Occipital lobe (tissue), 2 donors: ENCODE data around the gene P2RY1. TPM values are rescaled to one million over a fixed set of nuclear protein-coding genes. Genes with fewer than 3 reads are reported as not detected.
A peak's percentile ranks its signal among the peaks of the same experiment; 100 is the strongest.

Experiments used
- DNase-seq: peaks from one replicate; lab custom pipeline; 2025; lab: John Stamatoyannopoulos, UW
- total RNA-seq: library from RNA; depleted of rRNA; stranded (reverse); fragments of >200 nt; gene quantifications from one replicate; pipeline ENCODE4 v1.2.3, GENCODE V29; 2014

Gene P2RY1
- 9.5 TPM for total RNA-seq

- peak; percentile 27 for DNase-seq
Observed at GRCh38 chr3:152834776-152835600, at the start of gene P2RY1. TSS of gene P2RY1 (plus strand) at chr3:152835131. CDS start at chr3:152835783, 652 bp downstream.

- no peak for DNase-seq
Observed at GRCh38 chr3:152786977-152787681, 47.8 kb upstream of the P2RY1 start.

- DNase-seq, result no peak
Observed at GRCh38 chr3:152790651-152791387, 44.1 kb upstream of the P2RY1 start.

- no peak for DNase-seq
Observed at GRCh38 chr3:152793969-152794368, 41.0 kb upstream of the P2RY1 start.

DNA sequence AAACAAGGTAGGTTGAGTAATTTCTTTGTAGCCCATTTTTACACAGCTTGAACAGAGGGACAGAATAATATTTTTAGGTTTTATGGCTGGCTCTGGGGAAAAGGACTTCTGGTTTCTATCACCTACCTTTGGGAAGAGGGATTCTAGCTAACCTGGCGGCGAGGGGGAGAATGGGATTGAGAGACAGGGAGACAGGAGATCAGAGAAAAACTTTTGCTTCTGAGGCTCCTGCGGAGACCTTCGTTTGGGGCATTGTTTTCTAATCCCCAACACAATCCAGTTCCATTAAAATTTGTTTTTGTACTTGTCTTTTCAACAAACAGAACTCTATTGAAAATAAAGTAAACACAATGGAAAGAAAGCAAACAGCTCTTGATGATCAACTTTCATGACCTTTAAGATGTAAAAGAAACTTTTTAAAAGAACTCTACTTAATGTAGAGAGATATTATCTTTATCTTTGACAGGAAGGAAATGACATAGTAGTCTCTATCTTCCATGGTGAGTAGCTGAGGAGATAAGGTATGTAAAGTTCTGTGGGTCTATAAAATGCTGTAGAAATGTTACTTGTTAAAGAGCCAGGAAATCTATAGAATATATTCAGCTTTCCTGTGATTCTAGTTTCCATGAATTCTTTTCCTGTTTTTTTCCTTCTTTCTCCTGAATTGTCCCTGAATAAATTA, 37.0 kb upstream of the P2RY1 start:
- no peak for DNase-seq

DNA sequence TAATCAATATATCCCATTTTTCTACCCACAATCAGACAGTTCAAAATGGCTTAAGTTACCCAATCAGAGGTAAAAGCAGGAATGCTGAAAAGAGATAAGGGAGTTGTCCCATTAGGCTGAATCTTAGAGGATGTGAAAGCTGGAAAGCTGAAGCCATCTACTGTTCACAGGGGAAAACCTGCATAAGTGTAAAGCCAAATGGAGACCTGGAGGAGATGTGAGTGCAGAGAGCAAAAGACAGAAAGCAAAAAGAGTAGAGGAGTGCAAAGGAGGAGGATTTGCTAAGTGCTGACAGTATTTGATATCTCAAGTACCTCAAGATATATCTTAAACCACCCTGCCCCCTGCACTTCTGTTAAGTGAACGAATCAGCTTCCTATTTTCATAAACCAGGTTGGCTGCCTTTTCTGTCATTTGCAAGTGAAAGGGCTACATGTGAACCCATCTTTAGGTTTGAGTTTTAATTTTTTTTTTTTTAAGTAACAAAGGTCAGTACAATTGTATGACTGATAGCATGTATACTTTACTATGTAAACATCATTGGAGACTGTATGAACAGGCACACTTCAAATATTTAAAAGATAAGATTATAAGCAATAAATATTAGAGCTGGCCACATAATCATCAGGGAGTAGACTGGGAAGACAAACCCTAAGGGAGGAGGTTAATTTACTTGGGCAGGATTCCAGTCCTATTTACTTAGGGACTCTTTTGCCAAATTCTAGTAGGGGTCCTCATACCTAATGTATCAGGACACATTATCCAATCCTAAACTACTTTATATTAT, 22.8 kb upstream of the P2RY1 start:
- DNase-seq, result no peak

DNA sequence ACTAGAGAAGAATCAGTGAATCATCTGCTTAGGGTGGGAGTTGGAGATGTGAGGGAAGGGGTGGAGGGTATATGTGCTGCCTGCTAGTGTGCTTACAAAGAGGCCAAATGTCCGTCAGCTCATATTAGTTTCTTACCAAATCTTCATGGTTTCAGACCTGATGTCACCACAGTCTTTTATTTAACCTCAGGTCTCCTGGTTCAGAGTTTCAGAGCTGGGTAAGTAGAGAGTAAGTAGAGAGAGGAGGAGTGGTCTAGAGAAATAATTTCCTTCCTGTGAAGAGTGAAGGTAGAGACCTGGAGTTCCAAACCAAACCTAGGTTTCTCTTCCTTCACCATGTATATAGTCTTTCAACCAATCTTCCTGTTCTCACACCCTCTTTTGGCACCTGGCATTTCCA, 17.5 kb upstream of the P2RY1 start:
- no peak for DNase-seq

GRCh38 chr3:152818027-152818426, 16.9 kb upstream of the P2RY1 start:
- no peak for DNase-seq

DNA sequence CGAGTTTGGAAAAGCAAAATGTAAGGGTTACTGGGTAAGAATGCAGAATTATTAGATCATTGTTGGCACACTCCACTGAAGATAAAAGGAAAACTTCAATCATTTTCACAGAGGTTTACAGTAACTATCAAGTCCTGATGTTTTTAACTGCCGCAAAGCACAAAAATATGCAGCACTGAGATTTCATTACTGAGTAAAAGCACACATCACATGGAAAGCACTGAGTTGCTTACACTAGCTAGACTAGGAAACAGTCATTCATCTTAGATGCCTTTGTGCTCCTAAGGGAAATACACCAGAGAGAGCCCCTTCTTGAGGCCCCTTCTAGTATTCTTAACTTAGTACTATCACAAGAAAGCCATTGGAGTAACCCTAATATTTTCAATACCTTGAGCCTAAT, 11.8 kb upstream of the P2RY1 start:
- DNase-seq, result no peak

- DNase-seq, result no peak
Observed at GRCh38 chr3:152823781-152824180, 11.2 kb upstream of the P2RY1 start.

GRCh38 chr3:152825566-152825965, 9.4 kb upstream of the P2RY1 start:
- DNase-seq, result no peak

GRCh38 chr3:152826476-152826875, 8.5 kb upstream of the P2RY1 start:
- no peak for DNase-seq

DNA sequence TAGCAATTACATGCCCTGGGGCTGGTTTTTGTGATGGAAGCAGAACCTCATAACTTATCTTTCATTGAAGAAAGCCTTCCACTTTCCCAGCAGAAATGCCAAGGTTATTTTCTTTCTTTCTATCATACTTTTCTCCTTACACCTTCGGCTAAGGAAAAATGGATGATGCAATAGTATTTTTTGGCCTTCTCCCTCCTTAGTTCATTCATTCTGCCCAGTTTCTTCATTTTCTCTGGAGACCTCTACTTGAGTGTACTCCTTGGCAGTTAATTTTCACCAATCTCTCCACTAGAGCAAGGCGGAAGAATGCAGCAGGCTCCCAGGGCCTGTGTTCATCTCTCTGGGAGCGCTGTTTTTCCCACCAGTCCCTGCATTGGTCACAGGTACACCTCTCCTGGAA, 7.6 kb upstream of the P2RY1 start:
- no peak for DNase-seq

DNA sequence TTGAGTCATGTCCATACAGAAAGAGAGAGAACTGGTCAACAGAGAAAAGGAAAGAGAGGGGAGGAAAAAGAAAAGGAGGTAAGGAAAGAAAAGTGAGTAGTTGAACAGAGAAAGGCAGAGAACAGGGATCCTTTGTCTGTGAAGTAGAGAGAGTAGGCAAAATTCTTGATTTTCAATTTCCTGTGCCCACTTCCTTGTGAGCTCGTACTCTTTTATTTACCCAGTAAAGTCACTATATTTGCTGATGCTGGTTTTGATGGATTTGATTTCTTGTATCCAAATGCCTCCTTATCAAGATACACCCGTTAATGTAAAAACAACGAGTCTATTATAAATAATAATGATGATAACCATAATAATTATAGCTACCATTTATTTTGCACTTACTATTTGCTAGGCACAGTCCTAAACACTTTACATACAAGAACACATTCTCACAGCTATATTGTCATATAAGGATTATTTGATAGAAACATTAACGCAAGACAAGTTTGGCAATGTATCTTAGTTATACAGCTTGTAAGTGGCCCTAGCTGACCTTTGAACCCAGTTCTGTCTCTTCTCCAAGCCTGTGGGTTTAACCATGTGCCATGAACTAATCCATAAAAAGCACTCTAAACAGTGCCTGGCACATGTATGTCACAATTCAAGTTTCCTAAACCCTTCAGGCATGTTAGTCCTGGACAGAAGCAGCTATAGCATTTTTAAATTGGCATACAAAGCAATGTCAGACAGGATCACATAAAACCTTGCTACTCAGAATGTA, 6.7 kb upstream of the P2RY1 start:
- DNase-seq, result no peak

- DNase-seq, result no peak
Observed at GRCh38 chr3:152830245-152830644, 4.7 kb upstream of the P2RY1 start.

- no peak for DNase-seq
Observed at GRCh38 chr3:152832046-152832445, 2.9 kb upstream of the P2RY1 start.

DNA sequence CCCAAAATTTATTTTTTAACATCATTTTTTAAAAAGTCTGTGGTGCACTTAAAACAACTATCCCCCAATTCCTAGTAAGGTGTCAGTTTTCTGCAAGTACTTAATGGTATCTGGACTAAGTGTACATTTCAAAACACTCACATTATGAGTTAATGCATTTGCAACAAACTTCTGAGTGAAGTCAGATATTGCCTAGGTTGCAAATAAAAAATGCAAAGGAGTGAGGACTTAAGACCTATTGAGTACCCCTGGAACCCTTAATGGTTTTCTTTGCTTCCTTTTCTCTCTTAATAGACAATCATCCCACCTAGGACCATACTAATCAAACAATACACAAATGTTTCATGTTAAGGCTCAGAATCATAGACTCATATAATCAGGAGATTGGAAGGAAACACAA, 1.8 kb upstream of the P2RY1 start:
- no peak for DNase-seq

DNA sequence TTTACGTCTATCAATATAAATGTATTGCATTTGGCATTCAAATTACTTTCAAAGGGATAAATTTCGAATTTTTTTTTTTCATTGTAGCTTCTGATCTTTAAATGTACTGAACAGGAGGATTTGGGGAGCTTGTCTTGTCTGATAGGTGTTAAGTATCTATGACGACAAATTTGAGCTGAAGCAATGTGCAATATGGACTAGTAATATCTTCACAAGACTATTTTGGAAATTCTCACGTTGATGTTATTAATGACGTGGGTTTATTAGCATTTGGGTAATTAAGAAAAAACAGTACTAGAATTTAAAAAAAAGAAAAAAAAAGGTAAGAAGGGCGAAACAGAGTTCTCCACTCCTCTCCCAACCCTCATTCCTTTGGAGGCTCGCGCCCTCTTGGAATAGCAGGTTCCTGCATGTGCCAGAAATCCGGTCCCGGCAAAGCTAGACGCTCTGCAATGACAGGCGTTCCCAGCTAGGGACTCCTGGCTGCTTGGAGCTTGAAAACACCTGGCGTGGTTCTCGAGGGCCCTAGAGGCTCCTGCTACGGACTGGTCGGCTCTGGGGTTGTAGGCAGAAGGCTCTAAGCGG, 648 bp upstream of the P2RY1 start:
- no peak for DNase-seq

GRCh38 chr3:152835601-152836102, 721 bp downstream of the P2RY1 start:
- no peak for DNase-seq

DNA sequence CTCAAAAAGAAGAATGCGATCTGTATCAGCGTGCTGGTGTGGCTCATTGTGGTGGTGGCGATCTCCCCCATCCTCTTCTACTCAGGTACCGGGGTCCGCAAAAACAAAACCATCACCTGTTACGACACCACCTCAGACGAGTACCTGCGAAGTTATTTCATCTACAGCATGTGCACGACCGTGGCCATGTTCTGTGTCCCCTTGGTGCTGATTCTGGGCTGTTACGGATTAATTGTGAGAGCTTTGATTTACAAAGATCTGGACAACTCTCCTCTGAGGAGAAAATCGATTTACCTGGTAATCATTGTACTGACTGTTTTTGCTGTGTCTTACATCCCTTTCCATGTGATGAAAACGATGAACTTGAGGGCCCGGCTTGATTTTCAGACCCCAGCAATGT, 1.3 kb downstream of the P2RY1 start:
- DNase-seq, result no peak
